PC-3 (cell line): ENCODE data around the gene NPLOC4. TPM values are rescaled to one million over a fixed set of nuclear protein-coding genes. Genes with fewer than 3 reads are reported as not detected.

Experiments
- ATAC-seq: fragments of 200-7000 bp; cut with Tn5 transposase; 2 replicates; pipeline ENCODE4 v1.9.1; 2020; ENCODE audit warnings: mild to moderate bottlenecking, moderate library complexity
- BruUV-seq: library from RNA; stranded (reverse); fragments of 400-500 nt; replicated peaks from 2 replicates; lab custom pipeline; 2021; lab: Mats Ljungman, UMichigan
- CTCF ChIA-PET: fragments of 300-600 bp; sonication (Branson Sonifier 250); formaldehyde crosslinking; loops from one replicate; lab custom pipeline; 2022; ENCODE audit warnings: antibody characterized with exemption; lab: Charles Lee
- POLR2A ChIA-PET: fragments of 300-600 bp; sonication (Branson Sonifier 250); formaldehyde crosslinking; loops from one replicate; lab custom pipeline; 2022; ENCODE audit warnings: antibody characterized with exemption; ENCODE audit not compliant: unreplicated experiment; lab: Charles Lee
- DNase-seq: peaks from one replicate; pipeline ENCODE4 v3.0.0-alpha.2; 2015
- H2AFZ ChIP-seq: fragments of 300-600 bp; sonication (generic); 2 replicates; pipeline ENCODE4 v1.6.0; 2016; ENCODE audit warnings: antibody characterized with exemption, low read length
- H3F3A ChIP-seq: fragments of 300-600 bp; sonication (generic); one replicate; pipeline ENCODE4 v1.6.0; 2017; ENCODE audit warnings: antibody characterized with exemption, low read length, control low read depth, mild to moderate bottlenecking; ENCODE audit not compliant: unreplicated experiment
- H3K27ac ChIP-seq: fragments of 300-600 bp; sonication (generic); 2 replicates; pipeline ENCODE4 v1.5.1; 2016; ENCODE audit warnings: mild to moderate bottlenecking, low read length
- H3K27me3 ChIP-seq: fragments of 300-600 bp; sonication (generic); 2 replicates; pipeline ENCODE4 v1.6.1; 2016; ENCODE audit warnings: low read length, mixed read lengths
- H3K36me3 ChIP-seq: fragments of 300-600 bp; sonication (generic); 2 replicates; pipeline ENCODE4 v1.6.1; 2016; ENCODE audit warnings: low read depth, mixed run types, low read length, mixed read lengths
- H3K4me1 ChIP-seq: fragments of 300-600 bp; sonication (generic); 2 replicates; pipeline ENCODE4 v1.5.1; 2016; ENCODE audit warnings: low read length; ENCODE audit not compliant: insufficient read depth
- H3K4me2 ChIP-seq: fragments of 300-600 bp; sonication (generic); 2 replicates; pipeline ENCODE4 v1.6.0; 2016; ENCODE audit warnings: low read length
- H3K4me3 ChIP-seq: fragments of 300-600 bp; sonication (generic); 2 replicates; pipeline ENCODE4 v1.5.1; 2016; ENCODE audit warnings: mild to moderate bottlenecking, low read length, mixed read lengths
- H3K79me2 ChIP-seq: fragments of 300-600 bp; sonication (generic); 2 replicates; pipeline ENCODE4 v1.6.1; 2017; ENCODE audit warnings: low read length, mixed read lengths
- H3K9ac ChIP-seq: fragments of 300-600 bp; sonication (generic); 2 replicates; pipeline ENCODE4 v1.6.0; 2016; ENCODE audit warnings: mild to moderate bottlenecking, low read length
- H3K9me2 ChIP-seq: fragments of 300-600 bp; sonication (generic); replicated peaks from 2 replicates; pipeline ENCODE4 v1.6.1; 2016; ENCODE audit warnings: mixed run types, low read length, mixed read lengths
- H3K9me3 ChIP-seq: fragments of 300-600 bp; sonication (generic); 2 replicates; pipeline ENCODE4 v1.6.1; 2016; ENCODE audit warnings: low read length, mixed read lengths
- H4K20me1 ChIP-seq: fragments of 300-600 bp; sonication (generic); 2 replicates; pipeline ENCODE4 v1.6.1; 2016; ENCODE audit warnings: low read length, mixed read lengths
- EZH2 ChIP-seq: fragments of 300-600 bp; sonication (generic); IDR thresholded peaks from one replicate; pipeline ENCODE4 v1.6.1; 2017; ENCODE audit warnings: antibody characterized with exemption, mild to moderate bottlenecking, low read length; ENCODE audit not compliant: unreplicated experiment
- EZH2phosphoT487 ChIP-seq: fragments of 300-600 bp; sonication (generic); IDR thresholded peaks from 2 replicates; pipeline ENCODE4 v1.6.1; 2018; ENCODE audit warnings: mild to moderate bottlenecking, antibody characterized with exemption, low read length, borderline replicate concordance
- intact Hi-C: fragments of 100-400 bp; cut with micrococcal nuclease; formaldehyde crosslinking; loops from 2 replicates; pipeline ENCODE4 v1.9.0; 2023
- total RNA-seq: library from RNA; depleted of rRNA; stranded (reverse); fragments of >200 nt; gene quantifications from 2 replicates; pipeline ENCODE4 v1.2.3, GENCODE V29; 2014
- TF ChIP-seq, protein P1 (sequence below): fragments of 300-600 bp; sonication (generic); conservative IDR thresholded peaks from 2 replicates; pipeline ENCODE4 v1.5.1; 2017; ENCODE audit warnings: antibody characterized with exemption, low read depth, mild to moderate bottlenecking, low read length

The NPLOC4 gene
- total RNA-seq, 1 experiment from 2014 or later = 109 TPM

DNA sequence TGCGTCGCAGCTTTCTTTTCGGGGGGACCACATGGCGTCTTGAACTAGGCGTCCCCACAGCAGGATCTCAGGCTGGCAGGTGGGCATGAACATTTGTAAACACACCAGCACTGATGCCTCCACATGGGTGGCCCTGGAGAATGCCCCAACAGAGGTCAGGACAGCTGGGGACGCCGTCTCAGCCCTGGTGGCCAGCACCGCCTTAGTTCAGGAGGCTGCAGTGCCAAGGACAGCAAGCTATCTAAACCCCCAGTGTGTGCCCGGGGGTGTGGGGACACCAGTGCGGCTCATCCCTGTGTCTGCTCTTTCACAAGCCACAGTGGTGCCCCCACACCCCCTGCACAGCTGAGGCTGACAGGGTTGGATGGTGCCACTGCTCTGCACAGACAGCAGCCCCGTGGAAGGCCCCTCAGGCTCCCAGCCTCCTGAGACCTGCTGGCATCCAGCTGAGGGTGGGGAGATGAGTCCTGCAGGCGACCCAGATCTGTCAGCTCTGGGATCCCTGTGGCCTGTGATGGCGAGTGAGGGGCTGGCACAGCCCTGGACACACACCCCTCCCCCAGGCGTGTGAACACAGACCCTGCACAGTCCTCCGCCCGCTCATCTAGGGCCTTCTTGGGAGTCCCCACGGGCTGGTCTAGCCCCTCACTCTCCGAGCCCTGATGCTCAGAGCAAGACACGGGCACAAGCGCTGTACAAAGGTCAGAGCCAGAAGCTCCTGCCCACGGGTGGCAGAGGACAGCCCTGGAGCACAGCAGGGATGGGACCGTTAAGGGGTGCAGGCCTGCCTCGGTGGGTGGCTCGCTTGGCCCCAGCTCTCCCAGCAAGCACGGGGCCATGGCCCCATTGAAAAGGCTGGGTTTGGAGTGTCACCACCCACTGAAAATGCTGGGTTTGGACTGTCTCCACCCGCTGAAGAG is 98.0 kb downstream of the NPLOC4 start:
- POLR2A ChIA-PET = interaction anchor here (0.6 kb wide), 1 partner anchor 230 kb away, joined by 5 read pairs; no protein-coding TSS in a partner anchor
- Histone ChIP-seq H3K36me3 (0 out of 2 replicates have a peak, but pooled peaks cover 3% of the 10 kb centered on the region), H3K79me2 (no peaks in the 10 kb centered on the region), H3K4me2 (no peak overlapping the region), H3K27me3 (no peaks in the 10 kb centered on the region), H2AFZ (no peak overlapping the region), H3K9me3 (no peaks in the 10 kb centered on the region), H4K20me1 (no peaks in the 10 kb centered on the region), H3K9ac (no peak overlapping the region), H3F3A (no peaks in the 10 kb centered on the region), H3K4me3 (no peak overlapping the region), H3K4me1 (no peaks in the 10 kb centered on the region), H3K27ac (no peak overlapping the region), H3K9me2 (no peaks in the 10 kb centered on the region)
- ATAC-seq (no peak), DNase-seq (no peak)
- TF ChIP-seq, protein P1, sequence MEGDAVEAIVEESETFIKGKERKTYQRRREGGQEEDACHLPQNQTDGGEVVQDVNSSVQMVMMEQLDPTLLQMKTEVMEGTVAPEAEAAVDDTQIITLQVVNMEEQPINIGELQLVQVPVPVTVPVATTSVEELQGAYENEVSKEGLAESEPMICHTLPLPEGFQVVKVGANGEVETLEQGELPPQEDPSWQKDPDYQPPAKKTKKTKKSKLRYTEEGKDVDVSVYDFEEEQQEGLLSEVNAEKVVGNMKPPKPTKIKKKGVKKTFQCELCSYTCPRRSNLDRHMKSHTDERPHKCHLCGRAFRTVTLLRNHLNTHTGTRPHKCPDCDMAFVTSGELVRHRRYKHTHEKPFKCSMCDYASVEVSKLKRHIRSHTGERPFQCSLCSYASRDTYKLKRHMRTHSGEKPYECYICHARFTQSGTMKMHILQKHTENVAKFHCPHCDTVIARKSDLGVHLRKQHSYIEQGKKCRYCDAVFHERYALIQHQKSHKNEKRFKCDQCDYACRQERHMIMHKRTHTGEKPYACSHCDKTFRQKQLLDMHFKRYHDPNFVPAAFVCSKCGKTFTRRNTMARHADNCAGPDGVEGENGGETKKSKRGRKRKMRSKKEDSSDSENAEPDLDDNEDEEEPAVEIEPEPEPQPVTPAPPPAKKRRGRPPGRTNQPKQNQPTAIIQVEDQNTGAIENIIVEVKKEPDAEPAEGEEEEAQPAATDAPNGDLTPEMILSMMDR = no peak
- TF ChIP-seq EZH2phosphoT487 (no peak), EZH2 (no peak)
- CTCF ChIA-PET = interaction anchor here (0.6 kb wide), 1 partner anchor 87 kb away, joined by 4 read pairs; no protein-coding TSS in a partner anchor
- intact Hi-C loops = no loop called here
- no TSS peak for BruUV-seq

DNA sequence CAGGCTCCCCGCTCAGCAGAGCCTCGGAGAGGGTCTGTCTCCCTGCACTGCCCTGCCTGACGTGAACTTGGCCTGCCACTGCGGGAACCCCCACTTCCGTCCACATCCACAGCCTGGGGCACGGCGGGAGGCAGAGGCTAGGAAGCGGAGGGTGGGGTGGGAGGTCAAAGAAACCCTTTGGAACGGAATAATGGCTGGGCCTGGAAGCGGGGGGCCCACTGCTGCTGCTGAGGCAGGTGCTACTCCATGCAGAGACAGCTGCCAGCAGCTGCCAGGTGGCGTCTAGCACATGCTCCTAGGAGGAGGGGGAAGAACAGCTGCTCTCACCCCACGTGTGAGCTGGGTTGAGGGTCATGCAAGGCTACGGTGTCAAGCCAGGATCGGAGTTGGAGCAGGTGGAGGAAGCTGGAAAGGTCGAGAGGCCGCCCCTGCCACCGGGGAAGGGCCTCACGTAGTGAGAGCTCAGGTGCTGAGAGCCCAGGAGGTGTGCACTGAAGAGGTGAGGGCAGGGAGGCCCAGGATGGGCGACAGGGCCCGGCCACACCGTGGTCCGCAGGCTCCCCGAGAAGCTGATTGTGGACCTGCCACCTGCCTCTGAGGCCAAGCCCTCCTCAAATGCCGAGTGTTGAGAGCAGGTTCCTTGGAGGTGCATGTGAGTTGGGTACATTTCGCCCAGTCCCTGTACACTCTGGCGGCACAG is 98.9 kb downstream of the NPLOC4 start:
- Histone ChIP-seq H4K20me1 (no peaks in the 10 kb centered on the region), H3K27me3 (no peaks in the 10 kb centered on the region), H3K4me2 (no peak overlapping the region), H2AFZ (no peak overlapping the region), H3K4me3 (no peak overlapping the region), H3K36me3 (no peaks in the 10 kb centered on the region), H3K4me1 (no peaks in the 10 kb centered on the region), H3K27ac (no peak overlapping the region), H3K9me3 (no peaks in the 10 kb centered on the region), H3K79me2 (no peaks in the 10 kb centered on the region), H3K9ac (no peak overlapping the region), H3F3A (no peaks in the 10 kb centered on the region), H3K9me2 (no peaks in the 10 kb centered on the region)
- ChIA-PET POLR2A (no interaction called here), CTCF (interaction anchor here (0.6 kb wide), 2 partner anchors 19 to 88 kb away, joined by 3 to 4 read pairs; no protein-coding TSS in a partner anchor)
- no TSS peak for BruUV-seq
- TF ChIP-seq EZH2 = no peak
- no peak for TF ChIP-seq EZH2phosphoT487
- TF ChIP-seq, protein P1 = no peak; the same call in 1 of the 2 replicates
- intact Hi-C loops = no loop called here
- ATAC-seq (no peak), DNase-seq (no peak)
